Osteocyte (in vitro differentiated cells): ENCODE results near the gene PGA3. TPM values are rescaled to one million over a fixed set of nuclear protein-coding genes. Genes with fewer than 3 reads are reported as not detected.

Source experiments
- DNase-seq: peaks from one replicate; pipeline ENCODE4 v3.0.0; 2021; ENCODE audit warnings: mixed read lengths; ENCODE audit not compliant: unreplicated experiment; ENCODE audit errors: extremely low spot score
- H3K27ac Mint-ChIP-seq: one replicate; pipeline ENCODE4 v1.8.0; 2021; ENCODE audit warnings: mild to moderate bottlenecking, mixed read lengths; ENCODE audit not compliant: unreplicated experiment
- H3K27me3 Mint-ChIP-seq: one replicate; pipeline ENCODE4 v1.8.0; 2021; ENCODE audit warnings: mixed read lengths; ENCODE audit not compliant: unreplicated experiment
- H3K36me3 Mint-ChIP-seq: one replicate; pipeline ENCODE4 v1.8.0; 2021; ENCODE audit warnings: mixed read lengths; ENCODE audit not compliant: unreplicated experiment
- H3K4me1 Mint-ChIP-seq: one replicate; pipeline ENCODE4 v1.8.0; 2021; ENCODE audit warnings: mixed read lengths; ENCODE audit not compliant: unreplicated experiment
- H3K4me3 Mint-ChIP-seq: one replicate; pipeline ENCODE4 v1.8.0; 2021; ENCODE audit warnings: mild to moderate bottlenecking, moderate library complexity, mixed read lengths; ENCODE audit not compliant: unreplicated experiment
- H3K9me3 Mint-ChIP-seq: one replicate; pipeline ENCODE4 v1.8.0; 2021; ENCODE audit warnings: mixed read lengths; ENCODE audit not compliant: unreplicated experiment
- total RNA-seq: library from RNA; stranded (reverse); gene quantifications from 2 replicates; pipeline ENCODE4 v1.2.1, GENCODE V29; 2021
- TF ChIP-seq, protein P1 (sequence below): fragments of 200-600 bp; sonication (generic); IDR thresholded peaks from 2 replicates; pipeline ENCODE4 v1.5.0; 2021; ENCODE audit warnings: antibody characterized with exemption, mild to moderate bottlenecking, moderate library complexity

The PGA3 gene
- total RNA-seq, 1 donor from 2014 or later = not detected

DNA sequence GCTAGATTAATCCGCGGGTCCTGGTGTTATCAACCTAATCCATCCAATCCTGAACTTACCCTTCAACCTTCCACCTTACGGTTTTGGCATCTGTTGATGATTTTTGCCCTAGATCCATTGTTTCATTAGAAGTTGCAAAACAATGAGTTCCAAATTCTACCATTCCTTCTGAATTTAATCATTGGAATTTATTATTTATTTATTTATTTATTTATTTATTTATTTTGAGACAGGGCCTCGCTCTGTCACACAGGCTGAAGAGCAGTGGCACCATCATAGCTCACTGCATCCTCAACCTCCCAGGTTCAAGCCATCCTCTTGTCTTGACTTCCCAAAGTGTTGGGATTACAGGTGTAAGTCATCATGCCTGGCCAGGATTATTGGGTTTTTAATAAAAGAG is 21.8 kb upstream of the PGA3 start:
- Mint-ChIP-seq H3K9me3 (no peaks in the 10 kb centered on the region), H3K4me3 (no peak overlapping the region), H3K4me1 (no peaks in the 10 kb centered on the region), H3K27ac (no peak overlapping the region), H3K27me3 (peaks cover 25% of the 10 kb centered on the region), H3K36me3 (no peaks in the 10 kb centered on the region)
- DNase-seq = no peak
- TF ChIP-seq, protein P1, sequence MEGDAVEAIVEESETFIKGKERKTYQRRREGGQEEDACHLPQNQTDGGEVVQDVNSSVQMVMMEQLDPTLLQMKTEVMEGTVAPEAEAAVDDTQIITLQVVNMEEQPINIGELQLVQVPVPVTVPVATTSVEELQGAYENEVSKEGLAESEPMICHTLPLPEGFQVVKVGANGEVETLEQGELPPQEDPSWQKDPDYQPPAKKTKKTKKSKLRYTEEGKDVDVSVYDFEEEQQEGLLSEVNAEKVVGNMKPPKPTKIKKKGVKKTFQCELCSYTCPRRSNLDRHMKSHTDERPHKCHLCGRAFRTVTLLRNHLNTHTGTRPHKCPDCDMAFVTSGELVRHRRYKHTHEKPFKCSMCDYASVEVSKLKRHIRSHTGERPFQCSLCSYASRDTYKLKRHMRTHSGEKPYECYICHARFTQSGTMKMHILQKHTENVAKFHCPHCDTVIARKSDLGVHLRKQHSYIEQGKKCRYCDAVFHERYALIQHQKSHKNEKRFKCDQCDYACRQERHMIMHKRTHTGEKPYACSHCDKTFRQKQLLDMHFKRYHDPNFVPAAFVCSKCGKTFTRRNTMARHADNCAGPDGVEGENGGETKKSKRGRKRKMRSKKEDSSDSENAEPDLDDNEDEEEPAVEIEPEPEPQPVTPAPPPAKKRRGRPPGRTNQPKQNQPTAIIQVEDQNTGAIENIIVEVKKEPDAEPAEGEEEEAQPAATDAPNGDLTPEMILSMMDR = no peak

DNA sequence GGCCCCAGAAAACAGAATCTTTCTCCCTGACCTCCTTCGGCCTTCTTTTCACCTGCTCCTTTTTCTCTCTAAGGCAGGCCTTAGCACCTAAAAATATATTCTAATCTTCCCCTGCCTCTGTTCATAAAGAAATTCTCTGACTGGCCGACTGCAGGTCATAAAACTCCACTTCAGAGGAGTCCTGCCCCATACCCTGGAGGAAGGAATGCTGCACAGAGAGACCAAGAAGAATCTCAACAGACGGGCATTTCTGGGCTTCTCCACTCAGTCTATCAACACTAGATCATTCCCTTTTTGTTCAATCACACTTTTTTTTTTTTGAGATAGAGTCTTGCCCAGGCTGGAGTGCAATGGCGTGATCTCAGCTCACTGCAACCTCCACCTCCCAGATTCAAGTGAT is 19.7 kb upstream of the PGA3 start:
- Mint-ChIP-seq H3K27ac (no peak overlapping the region), H3K27me3 (peaks cover 18% of the 10 kb centered on the region), H3K4me3 (no peak overlapping the region), H3K9me3 (no peaks in the 10 kb centered on the region), H3K4me1 (peaks cover 1% of the 10 kb centered on the region), H3K36me3 (no peaks in the 10 kb centered on the region)
- TF ChIP-seq, protein P1 = no peak
- DNase-seq = no peak

DNA sequence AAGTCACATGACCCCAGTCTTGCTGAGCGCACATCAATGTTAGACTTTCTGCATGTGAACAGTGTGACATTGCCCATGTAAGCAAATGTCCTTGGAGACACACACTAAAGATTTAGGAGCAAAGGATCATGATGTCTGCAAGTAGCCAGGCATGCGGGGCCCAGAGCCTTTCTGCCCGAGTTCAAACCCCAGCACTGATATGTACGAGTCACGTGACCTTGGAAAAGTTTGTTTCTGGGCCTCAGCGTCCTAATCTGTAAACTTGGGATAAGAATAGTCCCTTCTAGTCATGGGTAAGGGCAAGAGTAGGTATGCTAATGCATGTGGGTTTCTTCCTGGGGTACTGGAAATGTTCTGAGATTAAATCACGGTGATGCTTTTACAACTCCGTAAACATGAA is 16.8 kb upstream of the PGA3 start:
- DNase-seq = no peak
- Mint-ChIP-seq H3K4me1 (peaks cover 1% of the 10 kb centered on the region), H3K4me3 (no peak overlapping the region), H3K9me3 (no peaks in the 10 kb centered on the region), H3K27ac (no peak overlapping the region), H3K27me3 (peaks cover 12% of the 10 kb centered on the region), H3K36me3 (no peaks in the 10 kb centered on the region)
- TF ChIP-seq, protein P1 = no peak

DNA sequence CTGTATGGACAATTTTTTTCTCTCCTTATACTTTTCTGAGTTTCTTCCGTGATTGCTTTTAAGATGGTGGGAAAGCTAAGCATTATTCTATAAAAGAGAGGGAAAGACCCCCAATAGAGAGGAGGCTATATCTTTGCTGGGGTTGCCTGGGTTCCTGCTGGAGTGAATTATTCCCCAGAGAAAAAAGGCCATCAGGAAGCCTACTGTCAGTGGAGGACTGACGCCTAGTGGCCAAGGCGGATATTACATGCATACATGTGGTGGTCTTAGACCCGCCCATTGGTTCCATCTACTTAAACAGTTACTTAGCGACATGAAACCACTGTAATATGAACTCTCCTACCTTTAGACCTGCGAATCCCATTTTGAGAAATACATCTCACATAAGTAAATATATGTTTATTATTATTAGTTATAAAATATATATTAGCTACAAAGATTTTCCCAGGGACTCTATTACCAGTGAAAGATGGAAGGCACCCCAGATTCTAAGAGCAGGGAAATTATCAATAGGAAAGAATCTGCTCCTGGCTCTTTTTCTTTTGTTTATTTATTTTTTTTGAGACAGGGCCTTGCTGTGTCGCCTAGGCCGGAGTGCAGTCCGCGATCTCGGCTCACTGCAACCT is 15.7 kb upstream of the PGA3 start:
- no peak overlapping the region for H3K4me3 Mint-ChIP-seq
- H3K4me1 Mint-ChIP-seq = peaks cover 1% of the 10 kb centered on the region
- H3K9me3 Mint-ChIP-seq = no peaks in the 10 kb centered on the region
- peak; percentile 89 for DNase-seq
- H3K27me3 Mint-ChIP-seq = peaks cover 17% of the 10 kb centered on the region
- TF ChIP-seq, protein P1 = peak; percentile 94
- H3K27ac Mint-ChIP-seq = no peak overlapping the region
- no peaks in the 10 kb centered on the region for H3K36me3 Mint-ChIP-seq

DNA sequence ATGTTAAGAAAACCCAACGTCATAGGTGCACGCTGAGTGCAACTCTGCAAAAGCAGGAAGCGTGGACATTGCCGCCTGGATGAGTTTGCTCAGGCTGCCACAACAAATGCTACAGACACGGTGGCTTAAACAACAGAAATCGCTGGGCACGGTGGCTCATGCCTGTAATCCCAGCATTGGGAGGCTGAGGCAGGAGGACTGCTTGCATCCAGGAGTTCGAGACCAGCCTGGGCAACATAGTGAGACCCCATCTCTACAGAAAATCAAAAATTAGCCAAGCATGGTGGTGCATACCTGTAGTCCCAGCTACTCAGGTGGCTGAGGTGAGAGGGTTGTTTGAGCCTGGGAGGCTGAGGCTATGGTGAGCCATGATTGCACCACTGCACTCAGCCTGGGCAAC is 13.4 kb upstream of the PGA3 start:
- H3K9me3 Mint-ChIP-seq = no peaks in the 10 kb centered on the region
- peaks cover 1% of the 10 kb centered on the region for H3K4me1 Mint-ChIP-seq
- no peak for DNase-seq
- no peaks in the 10 kb centered on the region for H3K36me3 Mint-ChIP-seq
- TF ChIP-seq, protein P1 = no peak
- no peak overlapping the region for H3K4me3 Mint-ChIP-seq
- H3K27ac Mint-ChIP-seq = no peak overlapping the region
- peaks cover 23% of the 10 kb centered on the region for H3K27me3 Mint-ChIP-seq
